Stomach (tissue), 4 donors: ENCODE data around the gene RAI1.

Experiments
- CTCF ChIP-seq, 7 experiments: fragments of 450-650 bp in 4 of 7; fragments of 200-600 bp in 3 of 7; sonication (generic) in 3 of 7; IDR thresholded peaks; one replicate each; pipeline ENCODE4 v1.5.1; 2016 to 2019; ENCODE audit warnings: antibody characterized with exemption in 7 of 7, control low read depth in 2 of 7, mild to moderate bottlenecking in 1 of 7
- POLR2A ChIP-seq, 4 donors: fragments of 450-650 bp; IDR thresholded peaks; one replicate each; pipeline ENCODE4 v1.6.1; 2016; ENCODE audit warnings: antibody characterized with exemption in 4 of 4, control low read depth in 2 of 4, mild to moderate bottlenecking in 1 of 4, moderate library complexity in 1 of 4

- no peak for TF ChIP-seq CTCF (IDR thresholded peaks at IDR 0.05)
- no peak for TF ChIP-seq POLR2A (IDR thresholded peaks at IDR 0.05)
Observed at GRCh38 chr17:17785407-17785806, 104.1 kb downstream of the RAI1 start.
